CD14-positive monocyte (primary cell): ENCODE measurements around the gene CHMP2A. TPM values are rescaled to one million over a fixed set of nuclear protein-coding genes. Genes with fewer than 3 reads are reported as not detected.

Experiments
- DNase-seq, 3 donors: peaks; one replicate each; pipeline ENCODE4 v3.0.0-alpha.2; 2011 to 2022
- H2AFZ ChIP-seq: 2 replicates; pipeline ENCODE4 v1.6.0; 2012; ENCODE audit warnings: mild to moderate bottlenecking, low read depth, low read length, inconsistent platforms; ENCODE audit not compliant: insufficient read depth, poor library complexity, severe bottlenecking
- H3K27ac ChIP-seq, 2 donors: 1 replicate in 1 of 2; 2 replicates in 1 of 2; pipeline ENCODE4 v1.5.1; 2012 to 2013; ENCODE audit warnings: low read length in 2 of 2, control low read depth in 1 of 2, inconsistent platforms in 1 of 2, low read depth in 1 of 2, mild to moderate bottlenecking in 1 of 2
- H3K27me3 ChIP-seq, 2 donors: one replicate each; pipeline versions ENCODE4 v1.6.0 to v1.6.1; 2011 to 2013; ENCODE audit warnings: low read length in 2 of 2; ENCODE audit not compliant: control insufficient read depth in 2 of 2, insufficient read depth in 2 of 2
- H3K36me3 ChIP-seq, 2 donors: replicated peaks in 1 of 2; 1 replicate in 1 of 2; 2 replicates in 1 of 2; pipeline versions ENCODE4 v1.5.1 to v1.6.1; 2012 to 2013; ENCODE audit warnings: low read length in 2 of 2, control low read depth in 1 of 2, inconsistent platforms in 1 of 2, mild to moderate bottlenecking in 1 of 2; ENCODE audit not compliant: insufficient read depth in 2 of 2, control insufficient read depth in 1 of 2
- H3K4me1 ChIP-seq, 2 donors: 1 replicate in 1 of 2; 2 replicates in 1 of 2; pipeline versions ENCODE4 v1.5.1 to v1.6.1; 2012 to 2013; ENCODE audit warnings: low read length in 2 of 2, control low read depth in 1 of 2, inconsistent platforms in 1 of 2, mild to moderate bottlenecking in 1 of 2, moderate library complexity in 1 of 2; ENCODE audit not compliant: insufficient read depth in 2 of 2, control insufficient read depth in 1 of 2
- H3K4me2 ChIP-seq: replicated peaks from 2 replicates; pipeline ENCODE3; 2012; ENCODE audit warnings: low read length, moderate library complexity, mild to moderate bottlenecking; ENCODE audit not compliant: poor library complexity, severe bottlenecking; ENCODE audit errors: extremely low read depth
- H3K4me3 ChIP-seq, 3 experiments: fragments of 200-600 bp in 1 of 3; sonication (generic) in 1 of 3; replicated peaks in 1 of 3; 1 replicate in 2 of 3; 2 replicates in 1 of 3; pipeline ENCODE4 v1.5.1; 2011 to 2013; ENCODE audit warnings: low read length in 3 of 3, mild to moderate bottlenecking in 3 of 3, control low read depth in 2 of 3, low read depth in 2 of 3, inconsistent platforms in 1 of 3, moderate library complexity in 1 of 3
- H3K79me2 ChIP-seq: 2 replicates; pipeline ENCODE4 v1.6.0; 2012; ENCODE audit warnings: mild to moderate bottlenecking, control low read depth, inconsistent platforms, low read length, moderate library complexity; ENCODE audit not compliant: insufficient read depth
- H3K9ac ChIP-seq: 2 replicates; pipeline ENCODE4 v1.6.0; 2017; ENCODE audit warnings: low read length, mild to moderate bottlenecking; ENCODE audit not compliant: insufficient read depth, poor library complexity, severe bottlenecking
- H3K9me3 ChIP-seq, 2 donors: replicated peaks in 1 of 2; 1 replicate in 1 of 2; 2 replicates in 1 of 2; pipeline versions ENCODE4 v1.5.1 to v1.6.1; 2012 to 2013; ENCODE audit warnings: low read length in 2 of 2, control low read depth in 1 of 2; ENCODE audit not compliant: control insufficient read depth in 1 of 2, insufficient read depth in 1 of 2
- H4K20me1 ChIP-seq: 2 replicates; pipeline ENCODE4 v1.6.0; 2012; ENCODE audit warnings: mild to moderate bottlenecking, low read length, control low read depth, moderate library complexity; ENCODE audit not compliant: insufficient read depth
- H3K27ac Mint-ChIP-seq, 7 donors: one replicate each; pipeline ENCODE4 v1.8.0; 2020; ENCODE audit warnings: mild to moderate bottlenecking in 7 of 7, mixed read lengths in 7 of 7, moderate library complexity in 6 of 7, inconsistent platforms in 2 of 7
- H3K27me3 Mint-ChIP-seq, 3 donors: one replicate each; pipeline ENCODE4 v1.8.0; 2021 to 2022; ENCODE audit warnings: low read depth in 3 of 3, mild to moderate bottlenecking in 3 of 3, mixed read lengths in 3 of 3, moderate library complexity in 3 of 3, inconsistent platforms in 1 of 3
- H3K36me3 Mint-ChIP-seq, 2 donors: one replicate each; pipeline ENCODE4 v1.8.0; 2020; ENCODE audit warnings: mixed read lengths in 2 of 2, inconsistent platforms in 1 of 2, mild to moderate bottlenecking in 1 of 2
- H3K4me1 Mint-ChIP-seq: one replicate; pipeline ENCODE4 v1.8.0; 2020; ENCODE audit warnings: mild to moderate bottlenecking, mixed read lengths
- H3K4me3 Mint-ChIP-seq, 2 donors: one replicate each; pipeline ENCODE4 v1.8.0; 2020; ENCODE audit warnings: mild to moderate bottlenecking in 2 of 2, mixed read lengths in 2 of 2, moderate library complexity in 1 of 2
- H3K9me3 Mint-ChIP-seq, 7 donors: one replicate each; pipeline ENCODE4 v1.8.0; 2020 to 2022; ENCODE audit warnings: mixed read lengths in 7 of 7, mild to moderate bottlenecking in 6 of 7, moderate library complexity in 6 of 7, inconsistent platforms in 2 of 7
- CTCF ChIP-seq: fragments of 200-600 bp; IDR thresholded peaks from one replicate; pipeline ENCODE4 v1.8.0; 2022; ENCODE audit warnings: antibody characterized with exemption, mild to moderate bottlenecking
- WGBS: methylation state at CpG from one replicate; pipeline ENCODE4 v1.1.5; 2013; ENCODE audit warnings: missing lambda C conversion rate; ENCODE audit not compliant: insufficient coverage; 5-methylcytosine and 5-hydroxymethylcytosine counted together
- intact Hi-C, 2 donors: fragments of 100-400 bp; cut with micrococcal nuclease; formaldehyde crosslinking; loops; one replicate each; pipeline versions ENCODE4 v1.15.0 to v1.15.1; 2023
- polyA plus RNA-seq, 3 donors: library from polyadenylated mRNA; depleted of rRNA in 1 of 3; unstranded in 2 of 3; stranded (reverse) in 1 of 3; fragments of 300-500 nt in 2 of 3; fragments of >200 nt in 1 of 3; fragmentation: Illumina TruSeq in 2 of 3; gene quantifications; 1 replicate in 2 of 3; 2 replicates in 1 of 3; pipeline ENCODE4 v1.2.3, GENCODE V29; 2012 to 2021

Gene CHMP2A
- polyA plus RNA-seq, 3 donors = 228 to 323 (median 290) TPM

- Mint-ChIP-seq H3K27me3 (peaks cover 22 to 38% (median 27%) of the 10 kb centered on the region in 3 donors), H3K4me1 (peaks cover 26% of the 10 kb centered on the region), H3K36me3 (no peaks in the 10 kb centered on the region), H3K27ac (no peak overlapping the region), H3K4me3 (peak overlapping the region; percentile 62 to 91), H3K9me3 (peaks cover 0 to 7% (median 2%) of the 10 kb centered on the region in 7 donors)
- Histone ChIP-seq H3K27me3 (peaks cover 8 to 25% of the 10 kb centered on the region in 2 donors), H3K36me3 (no peaks in the 10 kb centered on the region), H2AFZ (peak overlapping the region; percentile 72), H3K4me1 (peaks cover 20 to 26% of the 10 kb centered on the region in 2 donors), H3K9me3 (no peaks in the 10 kb centered on the region), H3K4me2 (peak overlapping the region; percentile 68), H3K4me3 (peak overlapping the region in 1 of 3 experiments; percentile 60), H3K9ac (peak overlapping the region; percentile 32), H4K20me1 (no peaks in the 10 kb centered on the region), H3K79me2 (no peaks in the 10 kb centered on the region), H3K27ac (no peak overlapping the region)
- TF ChIP-seq CTCF = no peak
- under 1% methylated on average over 50 of the region's 55 CpGs for WGBS
- no peak for DNase-seq
- intact Hi-C loops = no loop called here
Measured at GRCh38 chr19:58538257-58539168, 16.4 kb downstream of the CHMP2A start.

GRCh38 chr19:58536852-58537798, 17.8 kb downstream of the CHMP2A start:
- H3K4me2 ChIP-seq = no peak overlapping the region
- intact Hi-C loops = no loop called here
- H3K27ac Mint-ChIP-seq = peak overlapping the region in 1 of 7 donors; percentile 21
- no peaks in the 10 kb centered on the region for H3K36me3 ChIP-seq
- peaks cover 15 to 21% of the 10 kb centered on the region in 2 donors for H3K4me1 ChIP-seq
- H3K79me2 ChIP-seq = no peaks in the 10 kb centered on the region
- WGBS = no CpG with 5 or more reads among the region's 8 CpGs
- H3K27me3 ChIP-seq = peaks cover 8 to 25% of the 10 kb centered on the region in 2 donors
- H3K4me3 ChIP-seq = no peak overlapping the region
- H3K9ac ChIP-seq = no peak overlapping the region
- no peak for TF ChIP-seq CTCF
- H3K27me3 Mint-ChIP-seq = peaks cover 24 to 39% (median 26%) of the 10 kb centered on the region in 3 donors
- DNase-seq = no peak
- H3K4me3 Mint-ChIP-seq = peak overlapping the region in 1 of 2 donors; percentile 91
- H3K36me3 Mint-ChIP-seq = no peaks in the 10 kb centered on the region
- H2AFZ ChIP-seq = no peak overlapping the region
- H4K20me1 ChIP-seq = no peaks in the 10 kb centered on the region
- no peak overlapping the region for H3K27ac ChIP-seq
- H3K9me3 Mint-ChIP-seq = peaks cover 0 to 7% (median 2%) of the 10 kb centered on the region in 7 donors
- H3K4me1 Mint-ChIP-seq = peaks cover 18% of the 10 kb centered on the region
- no peaks in the 10 kb centered on the region for H3K9me3 ChIP-seq
